RPMI7951 (cell line): ENCODE measurements around the gene NEURL3. TPM values are rescaled to one million over a fixed set of nuclear protein-coding genes. Genes with fewer than 3 reads are reported as not detected.
A peak's percentile ranks its signal among the peaks of the same experiment; 100 is the strongest.

Source experiments
- DNase-seq: peaks from one replicate; pipeline ENCODE4 v3.0.0-alpha.2; 2012; ENCODE audit warnings: low read depth
- total RNA-seq: library from RNA; depleted of rRNA; stranded (reverse); fragments of >200 nt; shearing (Covaris generic); gene quantifications from 2 replicates; pipeline ENCODE4 v1.2.3, GENCODE V29; 2014

Gene NEURL3
- total RNA-seq, 1 experiment from 2014 or later, result 0.48 TPM

DNA sequence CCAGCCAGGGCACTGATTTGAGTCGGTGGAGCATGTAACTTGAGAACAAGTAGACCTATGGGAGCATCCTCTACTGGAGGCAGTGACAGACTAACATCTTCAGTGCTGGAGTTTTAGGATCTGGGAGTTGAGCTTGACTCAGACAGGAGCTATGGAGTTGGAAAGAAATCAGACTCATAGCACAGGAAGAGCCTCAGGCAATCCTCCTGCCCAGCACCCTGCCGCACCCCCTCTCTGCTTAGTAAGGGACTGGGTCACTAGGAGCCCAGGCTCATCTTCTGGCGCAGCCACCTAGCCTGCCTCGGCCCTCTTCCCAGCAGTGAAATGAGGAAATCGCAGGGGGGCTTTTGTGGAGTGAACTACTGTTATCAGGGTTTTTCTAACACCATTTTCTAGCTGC, 35.0 kb upstream of the NEURL3 start:
- peak; percentile 93 for DNase-seq

DNA sequence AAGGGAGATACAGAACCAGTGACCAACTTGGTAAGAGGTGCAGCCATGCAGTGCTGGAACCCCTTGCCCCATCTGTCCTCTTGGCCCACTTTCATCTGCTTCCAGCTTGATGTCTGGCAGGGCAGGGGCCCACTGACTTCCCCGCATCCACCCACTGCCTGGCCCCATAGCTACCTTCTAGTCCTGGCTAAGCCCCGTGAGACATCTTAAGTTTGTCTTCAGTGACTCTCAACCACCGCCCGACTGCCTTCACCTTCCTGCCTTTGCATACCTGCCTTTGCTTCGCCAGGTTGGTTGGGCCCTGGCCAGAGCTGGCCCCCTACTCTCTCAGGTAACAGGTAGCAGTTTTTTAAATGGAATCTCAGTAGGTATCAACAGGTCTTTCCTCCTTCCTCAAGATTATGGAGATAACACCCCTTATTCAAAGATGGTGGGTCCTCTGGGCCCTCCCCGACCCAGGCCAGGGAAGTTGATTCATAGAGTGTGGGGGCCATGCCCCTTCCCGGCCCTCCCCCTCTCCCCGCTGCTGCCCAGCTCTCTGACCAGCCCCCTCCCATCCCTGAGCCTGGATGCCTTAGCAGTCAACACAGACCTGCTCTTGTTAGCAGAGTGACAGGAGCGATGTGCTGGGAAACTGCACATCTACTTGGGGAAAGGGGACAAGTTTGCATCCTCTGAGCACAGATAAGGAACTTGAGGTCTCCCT, 34.2 kb upstream of the NEURL3 start:
- DNase-seq, result no peak

DNA sequence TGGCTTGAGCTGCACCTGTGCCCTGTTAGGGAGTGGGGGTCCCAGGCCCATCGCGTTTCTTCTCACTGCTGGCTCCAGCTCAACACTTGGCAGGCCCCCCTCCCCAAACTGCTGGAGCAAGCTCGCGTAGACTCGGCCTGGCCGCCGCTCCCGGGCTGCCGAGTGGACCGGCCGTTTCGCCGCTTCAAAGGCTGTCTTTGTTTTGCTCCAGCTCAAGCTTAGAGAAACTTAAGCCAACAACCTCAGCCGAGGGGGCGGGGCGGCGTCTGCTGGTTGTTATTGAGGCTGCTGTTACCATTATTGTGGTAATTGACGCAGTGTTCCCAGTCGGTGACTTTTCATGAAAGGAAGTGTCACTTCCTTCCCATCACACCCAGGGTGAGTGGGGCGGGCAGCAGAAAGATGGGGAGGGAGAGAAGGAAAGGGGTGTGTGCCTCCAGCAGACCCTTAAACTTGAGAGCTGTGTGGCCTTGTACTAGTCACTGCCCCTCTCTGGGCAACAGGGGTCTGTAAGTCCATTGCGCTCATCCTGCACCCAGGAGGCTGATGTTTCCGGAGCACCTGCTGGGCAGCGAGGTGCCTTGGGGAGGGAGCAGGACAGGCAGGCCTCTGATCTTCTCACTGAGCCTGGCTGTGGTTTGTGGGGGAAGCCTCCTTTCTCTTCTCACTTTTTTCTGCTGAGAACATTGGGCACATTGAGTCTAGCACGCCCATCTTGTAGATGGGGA, 33.5 kb upstream of the NEURL3 start:
- no peak for DNase-seq

DNA sequence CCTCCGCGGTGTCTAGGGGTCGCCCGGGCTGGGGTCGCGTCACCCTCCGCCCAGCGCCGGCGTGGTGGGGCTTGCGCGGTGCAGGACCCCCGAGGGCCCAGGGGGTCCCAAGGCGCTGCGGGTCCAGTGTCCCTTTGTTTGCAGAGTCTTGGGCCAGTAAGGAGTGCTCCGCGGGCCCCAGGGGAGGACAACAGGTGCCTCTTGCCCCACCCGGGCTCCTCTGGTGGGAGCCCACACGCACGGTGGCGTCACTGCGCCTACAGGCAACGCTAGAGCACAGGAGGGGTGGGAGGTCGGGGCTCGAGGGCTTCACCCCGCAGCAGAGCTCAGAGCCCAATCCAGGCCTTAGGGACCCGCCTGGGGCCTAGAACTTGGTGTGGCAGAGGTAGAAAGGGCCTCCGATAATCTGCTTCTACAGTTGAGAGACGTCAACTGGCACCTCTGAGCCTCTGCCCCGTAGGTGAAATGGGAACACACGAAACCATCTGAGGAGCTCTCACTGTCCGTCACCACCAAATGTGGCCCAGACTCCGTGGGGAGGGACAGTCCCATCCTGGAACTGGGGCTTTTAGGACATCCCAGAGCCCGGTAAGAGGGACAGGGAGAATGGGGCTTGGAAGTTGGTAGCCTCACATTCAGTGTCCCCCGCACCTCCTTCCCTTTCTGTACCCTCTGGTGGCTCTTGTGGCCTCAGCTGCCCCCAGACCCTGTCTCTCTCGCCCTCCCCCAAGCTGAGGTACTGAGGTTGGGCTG, 32.8 kb upstream of the NEURL3 start:
- no peak for DNase-seq

- DNase-seq, result peak; percentile 90
These were observed 32.0 kb upstream of the NEURL3 start for GRCh38 chr2:96537066-96537733.

GRCh38 chr2:96536445-96537065, 31.4 kb upstream of the NEURL3 start, which contains the start of gene ARID5A:
Gene ARID5A (plus strand): TSS chr2:96536752. CDS start chr2:96536827, 75 bp downstream.
- peak; percentile 90 for DNase-seq

- no peak for DNase-seq
These were observed 30.2 kb upstream of the NEURL3 start for GRCh38 chr2:96535331-96535730.

DNA sequence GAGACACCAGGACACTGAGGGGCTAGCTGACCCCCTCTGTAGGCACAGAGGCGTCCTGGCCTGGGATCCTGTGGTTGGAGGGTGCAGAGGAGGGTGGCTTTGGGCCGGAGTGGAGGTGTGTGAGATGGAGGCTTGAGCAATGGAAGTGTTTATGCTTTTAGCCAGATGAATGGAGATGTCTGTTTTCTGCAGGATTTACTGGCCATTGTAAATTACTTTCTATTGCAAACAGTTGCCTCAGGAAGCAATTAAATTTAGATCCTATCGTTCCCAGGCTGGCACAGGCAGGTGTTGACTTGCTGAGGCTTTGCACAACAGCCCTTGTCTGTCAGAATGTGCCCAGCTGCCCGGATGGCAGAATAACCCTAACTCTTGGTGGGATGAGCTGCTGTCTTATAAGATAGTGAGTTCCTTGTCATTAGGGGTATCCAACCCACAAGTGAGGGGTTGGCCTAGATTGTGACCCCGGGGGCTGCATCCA, 29.6 kb upstream of the NEURL3 start:
- no peak for DNase-seq

- DNase-seq, result no peak
These were observed 29.0 kb upstream of the NEURL3 start for GRCh38 chr2:96534141-96534540.

- peak; percentile 87 for DNase-seq
These were observed 28.3 kb upstream of the NEURL3 start for GRCh38 chr2:96533292-96534073.

- DNase-seq, result no peak
These were observed 27.6 kb upstream of the NEURL3 start for GRCh38 chr2:96532641-96533291.

DNA sequence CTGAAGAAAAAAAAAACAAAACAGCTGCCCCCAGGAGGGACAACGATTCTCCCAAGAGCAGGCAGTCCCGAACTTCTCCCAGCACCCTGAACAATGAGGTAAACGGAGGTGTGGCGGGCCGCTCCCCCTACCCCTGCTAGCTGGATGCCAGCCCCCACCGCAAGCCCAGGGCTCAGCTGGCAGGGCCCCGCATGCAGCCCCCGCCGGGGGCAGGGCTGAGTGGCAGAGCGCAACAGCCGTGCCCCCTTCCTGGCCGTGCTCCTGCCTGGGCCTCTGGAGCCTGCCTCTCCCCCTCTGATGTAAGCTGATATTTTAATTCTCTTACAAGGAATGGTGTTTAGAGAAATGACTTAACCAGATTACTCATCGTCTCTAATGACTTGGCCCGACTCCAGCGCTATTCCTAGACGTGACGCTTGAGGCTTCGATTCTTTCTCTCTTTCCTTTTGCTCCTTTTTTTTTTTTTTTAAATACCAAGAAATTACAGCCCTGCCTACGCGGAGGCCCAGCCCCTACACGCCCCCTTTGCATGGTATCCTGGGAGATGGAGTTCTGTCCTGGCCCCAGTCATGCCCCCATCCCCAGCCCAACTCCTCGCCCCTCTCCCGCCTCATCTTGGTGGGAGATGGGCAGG, 26.8 kb upstream of the NEURL3 start:
- DNase-seq, result peak; percentile 99

- no peak for DNase-seq
These were observed 26.2 kb upstream of the NEURL3 start for GRCh38 chr2:96531366-96531765.

- no peak for DNase-seq
These were observed 25.6 kb upstream of the NEURL3 start for GRCh38 chr2:96530474-96531357.

DNA sequence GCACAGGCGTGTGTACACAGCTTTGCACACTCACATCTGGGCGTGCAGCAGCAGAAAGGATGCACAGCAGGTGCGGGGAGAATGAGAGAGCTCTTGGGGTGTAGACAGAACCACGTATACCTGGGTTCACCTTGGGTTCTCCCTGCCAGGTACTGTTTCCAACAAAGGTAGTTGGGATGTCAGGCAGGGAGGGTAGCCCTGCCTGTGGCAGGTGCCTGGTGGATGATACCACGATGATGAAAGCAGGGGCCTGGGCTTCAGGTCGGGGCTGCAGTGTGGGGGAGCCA, 24.9 kb upstream of the NEURL3 start:
- no peak for DNase-seq

- no peak for DNase-seq
These were observed 24.4 kb upstream of the NEURL3 start for GRCh38 chr2:96529376-96530143.

GRCh38 chr2:96528700-96529375, 23.7 kb upstream of the NEURL3 start:
- DNase-seq, result no peak
